Esophagus mucosa (tissue), 1 donor: ENCODE results near the gene PCDHA2. TPM values are rescaled to one million over a fixed set of nuclear protein-coding genes. Genes with fewer than 3 reads are reported as not detected.
"Not testable (repeated sequence)": the region's sequence is repeated elsewhere in the genome, so short reads cannot be mapped to it uniquely, and the experiment has no call there.

Experiments
- ATAC-seq: fragments of 200-7000 bp; cut with Tn5 transposase; one replicate; pipeline ENCODE4 v1.9.1; 2020
- total RNA-seq: library from RNA; stranded (reverse); gene quantifications from one replicate; pipeline ENCODE4 v1.2.4, GENCODE V29; 2023
- donor health status: DM: yes; HTN: yes; CAD: no.

PCDHA2 gene
- total RNA-seq, 1 donor from 2014 or later, result 0.04 TPM

GRCh38 chr5:140821375-140822280 is 27.0 kb downstream of the PCDHA2 start, which contains the start of gene PCDHA5:
TSS of gene PCDHA5 (plus strand) at chr5:140821613.
- ATAC-seq, result no peak

DNA sequence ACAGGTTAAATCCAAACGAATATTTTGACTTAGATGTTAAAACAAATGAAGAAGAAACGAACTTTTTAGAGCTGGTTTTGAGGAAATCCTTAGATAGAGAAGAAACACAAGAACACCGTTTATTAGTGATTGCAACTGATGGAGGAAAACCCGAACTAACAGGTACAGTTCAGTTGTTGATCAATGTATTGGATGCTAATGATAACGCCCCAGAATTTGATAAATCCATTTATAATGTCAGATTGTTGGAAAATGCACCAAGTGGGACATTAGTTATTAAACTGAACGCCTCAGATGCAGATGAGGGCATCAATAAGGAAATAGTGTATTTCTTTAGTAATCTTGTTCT is 27.6 kb downstream of the PCDHA2 start:
- ATAC-seq, result no peak

DNA sequence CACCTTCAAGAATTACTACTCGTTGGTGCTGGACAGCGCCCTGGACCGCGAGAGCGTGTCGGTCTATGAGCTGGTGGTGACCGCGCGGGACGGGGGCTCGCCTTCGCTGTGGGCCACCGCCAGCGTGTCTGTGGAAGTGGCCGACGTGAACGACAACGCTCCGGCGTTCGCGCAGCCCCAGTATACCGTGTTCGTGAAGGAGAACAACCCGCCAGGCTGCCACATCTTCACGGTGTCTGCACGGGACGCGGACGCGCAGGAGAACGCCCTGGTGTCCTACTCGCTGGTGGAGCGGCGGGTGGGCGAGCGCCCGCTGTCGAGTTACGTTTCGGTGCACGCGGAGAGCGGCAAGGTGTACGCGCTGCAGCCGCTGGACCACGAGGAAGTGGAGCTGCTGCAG is 28.3 kb downstream of the PCDHA2 start:
- ATAC-seq, result not testable (repeated sequence)

GRCh38 chr5:140823475-140823874 is 28.8 kb downstream of the PCDHA2 start:
- ATAC-seq, result no peak

GRCh38 chr5:140827704-140828361 is 33.2 kb downstream of the PCDHA2 start, which contains the start of gene PCDHA6:
TSS of gene PCDHA6 (plus strand) at chr5:140827960. CDS start at chr5:140828092, 132 bp downstream.
- ATAC-seq, result no peak

- ATAC-seq, result no peak
Measured at GRCh38 chr5:140828362-140828737, 33.7 kb downstream of the PCDHA2 start.

DNA sequence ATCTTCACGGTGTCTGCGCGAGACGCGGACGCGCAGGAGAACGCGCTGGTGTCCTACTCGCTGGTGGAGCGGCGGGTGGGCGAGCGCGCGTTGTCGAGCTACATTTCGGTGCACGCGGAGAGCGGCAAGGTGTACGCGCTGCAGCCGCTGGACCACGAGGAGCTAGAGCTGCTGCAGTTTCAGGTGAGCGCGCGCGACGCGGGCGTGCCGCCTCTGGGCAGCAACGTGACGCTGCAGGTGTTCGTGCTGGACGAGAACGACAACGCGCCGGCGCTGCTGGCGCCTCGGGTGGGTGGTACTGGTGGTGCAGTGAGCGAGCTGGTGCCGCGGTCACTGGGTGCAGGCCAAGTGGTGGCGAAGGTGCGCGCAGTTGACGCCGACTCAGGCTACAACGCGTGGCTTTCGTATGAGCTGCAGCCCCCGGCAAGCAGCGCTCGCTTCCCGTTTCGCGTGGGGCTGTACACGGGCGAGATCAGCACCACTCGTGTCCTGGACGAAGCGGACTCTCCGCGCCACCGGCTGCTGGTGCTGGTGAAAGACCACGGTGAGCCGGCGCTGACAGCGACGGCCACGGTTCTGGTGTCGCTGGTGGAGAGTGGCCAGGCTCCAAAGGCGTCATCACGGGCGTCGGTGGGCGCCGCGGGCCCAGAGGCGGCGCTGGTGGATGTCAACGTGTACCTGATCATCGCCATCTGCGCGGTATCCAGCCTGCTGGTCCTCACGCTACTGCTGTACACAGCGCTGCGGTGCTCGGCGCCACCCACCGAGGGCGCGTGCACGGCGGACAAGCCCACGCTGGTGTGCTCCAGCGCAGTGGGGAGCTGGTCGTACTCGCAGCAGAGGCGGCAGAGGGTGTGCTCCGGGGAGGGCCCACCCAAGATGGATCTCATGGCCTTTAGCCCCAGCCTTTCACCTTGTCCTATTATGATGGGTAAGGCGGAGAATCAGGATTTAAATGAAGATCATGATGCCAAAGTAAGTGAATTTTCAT is 35.2 kb downstream of the PCDHA2 start:
- ATAC-seq, result not testable (repeated sequence)

DNA sequence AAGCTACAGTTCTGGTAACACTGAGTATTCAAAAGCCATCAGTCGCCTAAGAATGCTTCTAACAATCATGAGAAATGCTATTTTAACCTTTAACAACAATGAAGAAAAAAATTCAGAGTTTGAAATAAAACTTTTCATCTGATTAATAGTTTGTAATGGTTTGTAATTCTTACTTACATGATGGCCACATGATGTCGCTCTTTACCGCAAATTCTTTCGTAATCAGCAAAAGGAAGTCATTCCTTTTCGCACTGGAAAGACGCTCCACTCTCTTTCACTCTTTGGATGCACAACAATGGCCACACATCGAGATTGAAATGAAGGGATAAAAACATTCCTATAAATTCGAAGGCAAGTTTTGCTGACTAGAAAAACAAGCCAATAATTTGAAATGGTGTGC is 39.3 kb downstream of the PCDHA2 start, which contains the start of gene PCDHA7:
PCDHA7 (plus strand) TSS at position 277 of the 400 bp plus-strand sequence; CDS start at position 392, 115 bp downstream.
- no peak for ATAC-seq

GRCh38 chr5:140834439-140835008 is 39.9 kb downstream of the PCDHA2 start:
- not testable (repeated sequence) for ATAC-seq

- no peak for ATAC-seq
Measured at GRCh38 chr5:140835622-140836510, 41.2 kb downstream of the PCDHA2 start.

DNA sequence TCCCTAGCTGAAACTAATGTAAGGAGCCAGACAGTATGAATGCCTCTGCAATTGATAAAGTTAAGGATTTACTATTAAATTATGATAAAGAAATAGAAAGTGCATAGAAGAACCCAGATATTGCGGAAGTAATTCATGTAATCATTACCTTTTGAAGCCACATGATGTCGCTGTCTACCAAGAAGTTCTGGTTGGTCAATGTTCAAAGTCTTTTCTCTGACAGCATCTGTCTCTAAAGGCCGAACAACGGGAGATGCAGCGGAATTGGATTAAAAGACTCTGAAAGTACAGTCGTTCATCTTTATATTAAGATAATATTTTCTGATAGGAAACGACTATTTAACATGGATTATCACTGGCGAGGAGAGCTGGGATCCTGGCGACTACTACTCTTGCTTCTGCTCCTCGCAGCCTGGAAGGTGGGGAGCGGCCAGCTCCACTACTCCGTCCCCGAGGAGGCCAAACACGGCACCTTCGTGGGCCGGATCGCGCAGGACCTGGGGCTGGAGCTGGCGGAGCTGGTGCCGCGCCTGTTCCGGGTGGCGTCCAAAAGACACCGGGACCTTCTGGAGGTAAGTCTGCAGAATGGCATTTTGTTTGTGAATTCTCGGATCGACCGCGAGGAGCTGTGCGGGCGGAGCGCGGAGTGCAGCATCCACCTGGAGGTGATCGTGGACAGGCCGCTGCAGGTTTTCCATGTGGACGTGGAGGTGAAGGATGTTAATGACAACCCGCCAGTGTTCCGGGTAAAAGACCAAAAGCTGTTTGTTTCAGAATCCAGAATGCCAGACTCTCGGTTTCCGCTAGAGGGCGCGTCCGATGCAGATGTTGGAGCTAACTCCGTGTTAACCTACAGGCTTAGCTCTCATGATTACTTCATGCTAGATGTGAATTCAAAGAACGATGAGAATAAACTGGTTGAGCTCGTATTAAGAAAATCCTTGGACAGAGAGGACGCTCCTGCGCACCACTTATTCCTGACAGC is 46.6 kb downstream of the PCDHA2 start, which contains the start of gene PCDHA8:
PCDHA8 (plus strand) TSS at position 210 of the 985 bp plus-strand sequence; CDS start at position 345, 135 bp downstream.
- no peak for ATAC-seq

GRCh38 chr5:140842798-140843733 is 48.4 kb downstream of the PCDHA2 start:
- no peak for ATAC-seq

Other genes with a start within 250 kb of the PCDHA2 start
- 20.7 TPM for gene EIF4EBP3, start 247.2 kb upstream of the PCDHA2 start, total RNA-seq
- gene SRA1, start 237.4 kb upstream of the PCDHA2 start, total RNA-seq, result 28.6 TPM
- 5.2 TPM for gene APBB3, start 230.3 kb upstream of the PCDHA2 start, total RNA-seq
- gene SLC35A4, start 230.0 kb upstream of the PCDHA2 start, total RNA-seq, result 52.4 TPM
- gene CD14, start 161.7 kb upstream of the PCDHA2 start, total RNA-seq, result 6.7 TPM
- 14.0 TPM for gene TMCO6, start 155.4 kb upstream of the PCDHA2 start, total RNA-seq
- gene NDUFA2, start 147.2 kb upstream of the PCDHA2 start, total RNA-seq, result 49.9 TPM
- 58.5 TPM for gene IK, start 147.0 kb upstream of the PCDHA2 start, total RNA-seq
- gene WDR55, start 129.9 kb upstream of the PCDHA2 start, total RNA-seq, result 19.7 TPM
- 0.44 TPM for gene DND1, start 121.3 kb upstream of the PCDHA2 start, total RNA-seq
- 43.0 TPM for gene HARS1, start 103.5 kb upstream of the PCDHA2 start, total RNA-seq
- gene HARS2, start 103.4 kb upstream of the PCDHA2 start, total RNA-seq, result 14.0 TPM
- 39.7 TPM for gene ZMAT2, start 94.4 kb upstream of the PCDHA2 start, total RNA-seq
- gene PCDHA1, start 8.7 kb upstream of the PCDHA2 start, total RNA-seq, result not detected
- gene PCDHA3, start 6.2 kb downstream of the PCDHA2 start, total RNA-seq, result not detected
- 0.20 TPM for gene PCDHA4, start 12.2 kb downstream of the PCDHA2 start, total RNA-seq
- gene PCDHA5, start 26.8 kb downstream of the PCDHA2 start, total RNA-seq, result 0.08 TPM
- gene PCDHA6, start 33.1 kb downstream of the PCDHA2 start, total RNA-seq, result not detected
- 0.08 TPM for gene PCDHA7, start 39.4 kb downstream of the PCDHA2 start, total RNA-seq
- gene PCDHA8, start 46.3 kb downstream of the PCDHA2 start, total RNA-seq, result 0.08 TPM
- 0.04 TPM for gene PCDHA9, start 53.5 kb downstream of the PCDHA2 start, total RNA-seq
- 0.08 TPM for gene PCDHA10, start 61.0 kb downstream of the PCDHA2 start, total RNA-seq
- gene PCDHA11, start 74.1 kb downstream of the PCDHA2 start, total RNA-seq, result not detected
- not detected for gene PCDHA12, start 80.5 kb downstream of the PCDHA2 start, total RNA-seq
- not detected for gene PCDHA13, start 87.3 kb downstream of the PCDHA2 start, total RNA-seq
- 0.04 TPM for gene PCDHAC1, start 131.4 kb downstream of the PCDHA2 start, total RNA-seq
- gene PCDHAC2, start 171.6 kb downstream of the PCDHA2 start, total RNA-seq, result 0.24 TPM